ENCODE results near the gene CMPK2. TPM values are rescaled to one million over a fixed set of nuclear protein-coding genes. Genes with fewer than 3 reads are reported as not detected.

The CMPK2 gene
- total and polyA plus RNA-seq, 4 donors, result 2.9 to 41.7 (median 4.2) TPM

DNA sequence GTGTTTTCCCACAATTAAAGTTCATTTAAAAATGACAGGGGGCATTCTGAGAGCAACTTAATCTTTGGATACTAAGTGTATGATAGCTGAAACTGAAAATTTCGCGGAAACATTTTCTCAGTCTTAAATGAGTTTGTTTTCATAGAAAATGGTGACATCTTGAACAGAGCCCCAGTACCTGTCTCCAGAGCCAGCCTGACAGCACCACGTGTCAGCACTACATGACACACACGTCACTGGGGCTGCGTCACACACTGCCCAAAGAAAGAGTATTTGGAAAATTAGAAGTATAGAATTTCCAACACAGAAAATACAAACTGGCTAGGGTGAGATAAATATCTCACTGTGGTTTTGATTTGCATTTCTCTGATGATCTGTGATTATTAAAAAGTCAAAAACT is 50.8 kb downstream of the CMPK2 start:
- TF ChIP-seq TAF1 (conservative IDR thresholded peaks at IDR 0.05) (no peak), HNF4G (IDR thresholded peaks at IDR 0.05) (no peak), FOXA2 (IDR thresholded peaks at IDR 0.05) (no peak), RAD21 (IDR thresholded peaks at IDR 0.05) (no peak), JUND (IDR thresholded peaks at IDR 0.05) (no peak), EGR1 (IDR thresholded peaks at IDR 0.05; ENCODE audit: low read depth in 2 of 2) (no peak), RXRA (IDR thresholded peaks at IDR 0.05) (no peak), FOXA1 (IDR thresholded peaks at IDR 0.05) (no peak), YY1 (IDR thresholded peaks at IDR 0.05) (no peak), NR2F2 (IDR thresholded peaks at IDR 0.05) (no peak)
- TF ChIP-seq, protein P1, sequence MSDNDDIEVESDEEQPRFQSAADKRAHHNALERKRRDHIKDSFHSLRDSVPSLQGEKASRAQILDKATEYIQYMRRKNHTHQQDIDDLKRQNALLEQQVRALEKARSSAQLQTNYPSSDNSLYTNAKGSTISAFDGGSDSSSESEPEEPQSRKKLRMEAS (IDR thresholded peaks at IDR 0.05), result no peak
- TF ChIP-seq, protein P2, sequence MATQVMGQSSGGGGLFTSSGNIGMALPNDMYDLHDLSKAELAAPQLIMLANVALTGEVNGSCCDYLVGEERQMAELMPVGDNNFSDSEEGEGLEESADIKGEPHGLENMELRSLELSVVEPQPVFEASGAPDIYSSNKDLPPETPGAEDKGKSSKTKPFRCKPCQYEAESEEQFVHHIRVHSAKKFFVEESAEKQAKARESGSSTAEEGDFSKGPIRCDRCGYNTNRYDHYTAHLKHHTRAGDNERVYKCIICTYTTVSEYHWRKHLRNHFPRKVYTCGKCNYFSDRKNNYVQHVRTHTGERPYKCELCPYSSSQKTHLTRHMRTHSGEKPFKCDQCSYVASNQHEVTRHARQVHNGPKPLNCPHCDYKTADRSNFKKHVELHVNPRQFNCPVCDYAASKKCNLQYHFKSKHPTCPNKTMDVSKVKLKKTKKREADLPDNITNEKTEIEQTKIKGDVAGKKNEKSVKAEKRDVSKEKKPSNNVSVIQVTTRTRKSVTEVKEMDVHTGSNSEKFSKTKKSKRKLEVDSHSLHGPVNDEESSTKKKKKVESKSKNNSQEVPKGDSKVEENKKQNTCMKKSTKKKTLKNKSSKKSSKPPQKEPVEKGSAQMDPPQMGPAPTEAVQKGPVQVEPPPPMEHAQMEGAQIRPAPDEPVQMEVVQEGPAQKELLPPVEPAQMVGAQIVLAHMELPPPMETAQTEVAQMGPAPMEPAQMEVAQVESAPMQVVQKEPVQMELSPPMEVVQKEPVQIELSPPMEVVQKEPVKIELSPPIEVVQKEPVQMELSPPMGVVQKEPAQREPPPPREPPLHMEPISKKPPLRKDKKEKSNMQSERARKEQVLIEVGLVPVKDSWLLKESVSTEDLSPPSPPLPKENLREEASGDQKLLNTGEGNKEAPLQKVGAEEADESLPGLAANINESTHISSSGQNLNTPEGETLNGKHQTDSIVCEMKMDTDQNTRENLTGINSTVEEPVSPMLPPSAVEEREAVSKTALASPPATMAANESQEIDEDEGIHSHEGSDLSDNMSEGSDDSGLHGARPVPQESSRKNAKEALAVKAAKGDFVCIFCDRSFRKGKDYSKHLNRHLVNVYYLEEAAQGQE (IDR thresholded peaks at IDR 0.05), result no peak
- TF ChIP-seq, protein P3, sequence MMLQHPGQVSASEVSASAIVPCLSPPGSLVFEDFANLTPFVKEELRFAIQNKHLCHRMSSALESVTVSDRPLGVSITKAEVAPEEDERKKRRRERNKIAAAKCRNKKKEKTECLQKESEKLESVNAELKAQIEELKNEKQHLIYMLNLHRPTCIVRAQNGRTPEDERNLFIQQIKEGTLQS (IDR thresholded peaks at IDR 0.05), result no peak
- Histone ChIP-seq H3K27me3 (ENCODE audit: control insufficient read depth in 4 of 4, insufficient read depth in 4 of 4, low read length in 3 of 4) (peaks cover 0 to 7% (median 0%) of the 10 kb centered on the region in 4 donors), H3K9ac (ENCODE audit: low read depth in 1 of 2, low read length in 2 of 2) (no peak overlapping the region), H3K27ac (ENCODE audit: low read depth in 1 of 2, low read length in 2 of 2) (no peak overlapping the region), H3K4me3 (ENCODE audit: low read depth in 1 of 3, low read length in 3 of 3) (no peak overlapping the region), H3K4me1 (ENCODE audit: control insufficient read depth in 4 of 4, insufficient read depth in 4 of 4, low read length in 3 of 4) (no peaks in the 10 kb centered on the region), H3K36me3 (ENCODE audit: control insufficient read depth in 4 of 4, insufficient read depth in 3 of 4, low read depth in 1 of 4, low read length in 3 of 4) (no peaks in the 10 kb centered on the region), H3K9me3 (ENCODE audit: control insufficient read depth in 4 of 4, low read length in 3 of 4) (no peaks in the 10 kb centered on the region)
- DNase-seq (ENCODE audit: low spot score), result no peak
- 92% methylated on average over 5 of the region's 5 CpGs for WGBS

DNA sequence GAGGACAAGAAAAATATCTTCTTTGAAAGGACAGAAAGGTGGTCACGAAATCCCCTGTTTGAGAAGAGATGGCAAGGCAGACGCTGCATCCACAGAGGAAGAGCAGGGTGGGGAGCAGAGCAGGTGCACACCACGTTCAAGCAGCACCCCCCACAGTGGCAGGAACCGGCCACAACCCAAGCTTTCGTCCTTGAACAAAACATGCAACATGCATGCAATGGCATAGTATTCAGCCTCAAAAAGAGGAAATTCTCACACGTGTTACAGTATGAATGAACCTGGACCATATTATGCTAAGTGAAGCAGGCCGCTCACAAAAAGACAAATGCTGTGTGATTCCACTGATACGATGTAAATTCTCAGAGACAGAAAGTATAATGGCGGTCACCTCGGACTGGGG is 51.4 kb downstream of the CMPK2 start:
- no peak for DNase-seq (ENCODE audit: low spot score)
- 86% methylated on average over 10 of the region's 10 CpGs for WGBS
- Histone ChIP-seq H3K9ac (ENCODE audit: low read depth in 1 of 2, low read length in 2 of 2) (no peak overlapping the region), H3K9me3 (ENCODE audit: control insufficient read depth in 4 of 4, low read length in 3 of 4) (no peaks in the 10 kb centered on the region), H3K4me1 (ENCODE audit: control insufficient read depth in 4 of 4, insufficient read depth in 4 of 4, low read length in 3 of 4) (no peaks in the 10 kb centered on the region), H3K36me3 (ENCODE audit: control insufficient read depth in 4 of 4, insufficient read depth in 3 of 4, low read depth in 1 of 4, low read length in 3 of 4) (no peaks in the 10 kb centered on the region), H3K4me3 (ENCODE audit: low read depth in 1 of 3, low read length in 3 of 3) (no peak overlapping the region), H3K27me3 (ENCODE audit: control insufficient read depth in 4 of 4, insufficient read depth in 4 of 4, low read length in 3 of 4) (peaks cover 0 to 7% (median 0%) of the 10 kb centered on the region in 4 donors), H3K27ac (ENCODE audit: low read depth in 1 of 2, low read length in 2 of 2) (no peak overlapping the region)
- TF ChIP-seq, protein P3 (IDR thresholded peaks at IDR 0.05), result no peak
- TF ChIP-seq JUND (IDR thresholded peaks at IDR 0.05) (no peak), TAF1 (conservative IDR thresholded peaks at IDR 0.05) (no peak), HNF4A (conservative IDR thresholded peaks at IDR 0.05) (no peak), RXRA (IDR thresholded peaks at IDR 0.05) (no peak), FOXA1 (IDR thresholded peaks at IDR 0.05) (no peak), GABPA (IDR thresholded peaks at IDR 0.05 in 1 of 2, conservative IDR thresholded peaks at IDR 0.05 in 1 of 2) (no peak), RAD21 (IDR thresholded peaks at IDR 0.05) (no peak), EGR1 (IDR thresholded peaks at IDR 0.05; ENCODE audit: low read depth in 2 of 2) (no peak), YY1 (IDR thresholded peaks at IDR 0.05) (no peak), NR2F2 (IDR thresholded peaks at IDR 0.05) (no peak), HNF4G (IDR thresholded peaks at IDR 0.05) (no peak), FOXA2 (IDR thresholded peaks at IDR 0.05) (no peak), SP1 (IDR thresholded peaks at IDR 0.05) (no peak)
- TF ChIP-seq, protein P1 (IDR thresholded peaks at IDR 0.05), result no peak
- TF ChIP-seq, protein P2 (IDR thresholded peaks at IDR 0.05), result no peak
- TF ChIP-seq, protein P4, sequence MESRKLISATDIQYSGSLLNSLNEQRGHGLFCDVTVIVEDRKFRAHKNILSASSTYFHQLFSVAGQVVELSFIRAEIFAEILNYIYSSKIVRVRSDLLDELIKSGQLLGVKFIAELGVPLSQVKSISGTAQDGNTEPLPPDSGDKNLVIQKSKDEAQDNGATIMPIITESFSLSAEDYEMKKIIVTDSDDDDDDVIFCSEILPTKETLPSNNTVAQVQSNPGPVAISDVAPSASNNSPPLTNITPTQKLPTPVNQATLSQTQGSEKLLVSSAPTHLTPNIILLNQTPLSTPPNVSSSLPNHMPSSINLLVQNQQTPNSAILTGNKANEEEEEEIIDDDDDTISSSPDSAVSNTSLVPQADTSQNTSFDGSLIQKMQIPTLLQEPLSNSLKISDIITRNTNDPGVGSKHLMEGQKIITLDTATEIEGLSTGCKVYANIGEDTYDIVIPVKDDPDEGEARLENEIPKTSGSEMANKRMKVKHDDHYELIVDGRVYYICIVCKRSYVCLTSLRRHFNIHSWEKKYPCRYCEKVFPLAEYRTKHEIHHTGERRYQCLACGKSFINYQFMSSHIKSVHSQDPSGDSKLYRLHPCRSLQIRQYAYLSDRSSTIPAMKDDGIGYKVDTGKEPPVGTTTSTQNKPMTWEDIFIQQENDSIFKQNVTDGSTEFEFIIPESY (IDR thresholded peaks at IDR 0.05), result no peak
- TF ChIP-seq, protein P5, sequence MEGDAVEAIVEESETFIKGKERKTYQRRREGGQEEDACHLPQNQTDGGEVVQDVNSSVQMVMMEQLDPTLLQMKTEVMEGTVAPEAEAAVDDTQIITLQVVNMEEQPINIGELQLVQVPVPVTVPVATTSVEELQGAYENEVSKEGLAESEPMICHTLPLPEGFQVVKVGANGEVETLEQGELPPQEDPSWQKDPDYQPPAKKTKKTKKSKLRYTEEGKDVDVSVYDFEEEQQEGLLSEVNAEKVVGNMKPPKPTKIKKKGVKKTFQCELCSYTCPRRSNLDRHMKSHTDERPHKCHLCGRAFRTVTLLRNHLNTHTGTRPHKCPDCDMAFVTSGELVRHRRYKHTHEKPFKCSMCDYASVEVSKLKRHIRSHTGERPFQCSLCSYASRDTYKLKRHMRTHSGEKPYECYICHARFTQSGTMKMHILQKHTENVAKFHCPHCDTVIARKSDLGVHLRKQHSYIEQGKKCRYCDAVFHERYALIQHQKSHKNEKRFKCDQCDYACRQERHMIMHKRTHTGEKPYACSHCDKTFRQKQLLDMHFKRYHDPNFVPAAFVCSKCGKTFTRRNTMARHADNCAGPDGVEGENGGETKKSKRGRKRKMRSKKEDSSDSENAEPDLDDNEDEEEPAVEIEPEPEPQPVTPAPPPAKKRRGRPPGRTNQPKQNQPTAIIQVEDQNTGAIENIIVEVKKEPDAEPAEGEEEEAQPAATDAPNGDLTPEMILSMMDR (IDR thresholded peaks at IDR 0.05; ENCODE audit: low read depth, low read length, missing input control), result no peak

Measured in liver (tissue), 9 donors.